Kidney (tissue), 14 donors: ENCODE measurements around the gene BBS5. TPM values are rescaled to one million over a fixed set of nuclear protein-coding genes. Genes with fewer than 3 reads are reported as not detected.

Source experiments
- DNase-seq, 5 donors: peaks; one replicate each; pipeline ENCODE4 v3.0.0-alpha.2; 2013 to 2020
- FAIRE-seq: peaks from 2 replicates; lab custom pipeline; 2012; peaks lifted over from hg19 to GRCh38; lab: Jason Lieb, UNC
- H3K27ac ChIP-seq, 2 donors: one replicate each; pipeline ENCODE4 v1.7.0; 2013; ENCODE audit warnings: low read depth in 2 of 2, low read length in 2 of 2, inconsistent platforms in 1 of 2
- H3K27me3 ChIP-seq: one replicate; pipeline ENCODE4 v1.7.1; 2013; ENCODE audit warnings: low read length, inconsistent platforms; ENCODE audit not compliant: control insufficient read depth, insufficient read depth
- H3K36me3 ChIP-seq, 3 donors: one replicate each; pipeline versions ENCODE4 v1.7.0 to v1.7.1; 2013; ENCODE audit warnings: low read length in 3 of 3, control low read depth in 1 of 3, inconsistent platforms in 1 of 3; ENCODE audit not compliant: insufficient read depth in 3 of 3, control insufficient read depth in 2 of 3
- H3K4me1 ChIP-seq, 3 donors: one replicate each; pipeline versions ENCODE4 v1.7.0 to v1.7.1; 2013; ENCODE audit warnings: low read length in 3 of 3, inconsistent platforms in 1 of 3, low read depth in 1 of 3; ENCODE audit not compliant: control insufficient read depth in 2 of 3, insufficient read depth in 2 of 3
- H3K4me3 ChIP-seq, 3 donors: one replicate each; pipeline versions ENCODE4 v1.7.0 to v1.8.1; 2013; ENCODE audit warnings: low read length in 3 of 3, control low read depth in 1 of 3, inconsistent platforms in 1 of 3
- H3K9ac ChIP-seq, 3 donors: one replicate each; pipeline versions ENCODE4 v1.7.0 to v1.7.1; 2013; ENCODE audit warnings: low read length in 3 of 3, control low read depth in 1 of 3, inconsistent platforms in 1 of 3
- H3K9me3 ChIP-seq, 3 donors: one replicate each; pipeline versions ENCODE4 v1.7.0 to v1.7.1; 2013; ENCODE audit warnings: low read length in 3 of 3, control low read depth in 1 of 3, inconsistent platforms in 1 of 3; ENCODE audit not compliant: control insufficient read depth in 2 of 3, insufficient read depth in 1 of 3
- intact Hi-C: fragments of 100-400 bp; cut with DNase I; formaldehyde crosslinking; loops from one replicate; pipeline ENCODE4 v1.11.1; 2022
- polyA plus RNA-seq: library from polyadenylated mRNA; stranded (reverse); fragments of 350-450 nt; fragmentation: Illumina TruSeq; extraction: RNeasy Lipid Tissue Mini Kit (QIAGEN cat#74804); gene quantifications from one replicate; pipeline ENCODE4 v1.2.3, GENCODE V29; 2014; ENCODE audit warnings: low read depth, low replicate concordance; ENCODE audit not compliant: insufficient read depth
- total RNA-seq: library from RNA; stranded (reverse); fragmentation: NEBNext Ultra II Directional; extraction: Animal tissue kit (Norgen Biotek cat#: 25700); gene quantifications from one replicate; pipeline ENCODE4 v1.2.1, GENCODE V29; 2021
- TF ChIP-seq, protein P1 (sequence below): IDR thresholded peaks from 3 replicates; pipeline ENCODE4 v1.5.1; 2012; ENCODE audit warnings: mild to moderate bottlenecking, moderate library complexity, borderline replicate concordance; ENCODE audit not compliant: insufficient read depth; ENCODE audit errors: extremely low read depth
- donor health status: control.
- donor health status: control.
- donor health status: control.
- donor health status: control.
- donor health status: control.
- donor health status: DM: yes; HTN: yes; CAD: no.
- donor health status: Normal renal cell carcinoma (clear cell type).

Gene BBS5
- total and polyA plus RNA-seq, 2 donors from 2014 or later = 9.1 to 13.5 TPM

DNA sequence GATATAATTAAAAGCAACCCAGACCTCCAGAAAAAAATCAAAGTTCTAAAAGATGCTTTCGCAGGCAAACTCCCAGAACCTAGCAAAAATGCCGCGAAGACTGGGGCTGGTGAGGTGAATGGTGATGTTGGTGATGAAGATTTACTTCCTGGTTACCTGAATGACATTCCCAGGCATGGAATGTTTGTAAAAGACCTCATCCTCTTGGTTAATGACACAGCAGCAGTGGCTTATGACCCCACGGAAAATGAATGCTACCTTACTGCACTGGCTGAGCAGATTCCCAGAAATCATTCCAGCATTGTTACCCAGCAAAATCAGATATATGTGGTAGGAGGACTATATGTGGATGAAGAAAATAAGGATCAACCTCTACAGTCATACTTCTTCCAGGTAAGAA is 31.2 kb downstream of the BBS5 start:
- Histone ChIP-seq H3K9me3 (no peaks in the 10 kb centered on the region), H3K4me1 (no peaks in the 10 kb centered on the region), H3K27me3 (no peaks in the 10 kb centered on the region), H3K9ac (no peak overlapping the region), H3K27ac (no peak overlapping the region), H3K36me3 (no peaks in the 10 kb centered on the region), H3K4me3 (no peak overlapping the region)
- intact Hi-C loops = no loop called here
- TF ChIP-seq, protein P1, sequence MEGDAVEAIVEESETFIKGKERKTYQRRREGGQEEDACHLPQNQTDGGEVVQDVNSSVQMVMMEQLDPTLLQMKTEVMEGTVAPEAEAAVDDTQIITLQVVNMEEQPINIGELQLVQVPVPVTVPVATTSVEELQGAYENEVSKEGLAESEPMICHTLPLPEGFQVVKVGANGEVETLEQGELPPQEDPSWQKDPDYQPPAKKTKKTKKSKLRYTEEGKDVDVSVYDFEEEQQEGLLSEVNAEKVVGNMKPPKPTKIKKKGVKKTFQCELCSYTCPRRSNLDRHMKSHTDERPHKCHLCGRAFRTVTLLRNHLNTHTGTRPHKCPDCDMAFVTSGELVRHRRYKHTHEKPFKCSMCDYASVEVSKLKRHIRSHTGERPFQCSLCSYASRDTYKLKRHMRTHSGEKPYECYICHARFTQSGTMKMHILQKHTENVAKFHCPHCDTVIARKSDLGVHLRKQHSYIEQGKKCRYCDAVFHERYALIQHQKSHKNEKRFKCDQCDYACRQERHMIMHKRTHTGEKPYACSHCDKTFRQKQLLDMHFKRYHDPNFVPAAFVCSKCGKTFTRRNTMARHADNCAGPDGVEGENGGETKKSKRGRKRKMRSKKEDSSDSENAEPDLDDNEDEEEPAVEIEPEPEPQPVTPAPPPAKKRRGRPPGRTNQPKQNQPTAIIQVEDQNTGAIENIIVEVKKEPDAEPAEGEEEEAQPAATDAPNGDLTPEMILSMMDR = no peak
- no peak for DNase-seq
- FAIRE-seq = no peak

DNA sequence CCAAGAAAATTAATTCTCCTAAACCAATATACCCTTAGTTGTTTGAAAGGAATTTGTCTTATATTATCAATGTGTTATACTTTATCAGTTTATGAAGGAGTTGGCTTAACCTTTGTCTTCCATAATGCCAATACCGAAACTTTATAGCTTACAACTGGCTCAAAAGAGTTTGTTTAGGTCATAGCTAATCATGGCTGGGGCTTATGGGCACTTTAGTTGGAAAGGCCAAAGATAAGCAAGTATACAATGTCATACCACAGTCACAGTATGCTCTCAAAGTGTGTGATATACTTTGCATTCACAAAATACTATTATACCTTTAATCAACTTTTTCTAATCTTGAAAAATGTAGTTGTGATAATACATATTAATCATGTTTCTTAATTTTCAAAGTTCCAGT is 32.5 kb downstream of the BBS5 start:
- no peak overlapping the region for H3K4me3 ChIP-seq
- no peaks in the 10 kb centered on the region for H3K27me3 ChIP-seq
- no peaks in the 10 kb centered on the region for H3K4me1 ChIP-seq
- no peak overlapping the region for H3K27ac ChIP-seq
- no peak overlapping the region for H3K9ac ChIP-seq
- FAIRE-seq (no peak), DNase-seq (no peak)
- intact Hi-C loops = no loop called here
- TF ChIP-seq, protein P1 = no peak
- H3K36me3 ChIP-seq = no peaks in the 10 kb centered on the region
- no peaks in the 10 kb centered on the region for H3K9me3 ChIP-seq

DNA sequence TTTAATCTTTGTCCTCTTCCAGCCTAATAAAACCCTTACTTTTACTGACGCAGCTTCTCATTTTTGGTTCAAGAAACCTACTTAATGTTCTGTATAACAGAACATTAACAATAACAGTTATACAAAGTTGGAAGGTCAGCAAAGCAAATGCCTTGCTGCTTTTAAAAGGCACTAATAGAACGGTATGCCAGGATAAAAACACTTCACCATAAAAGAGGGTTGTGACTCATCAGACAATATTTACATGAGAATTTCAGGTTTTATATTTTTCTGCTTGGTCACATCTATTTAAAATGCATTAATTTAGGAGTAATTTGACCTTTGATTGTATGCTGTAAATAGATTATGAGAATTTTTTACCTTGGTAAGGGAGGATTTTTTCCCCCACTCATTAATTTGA is 33.2 kb downstream of the BBS5 start:
- no peaks in the 10 kb centered on the region for H3K4me1 ChIP-seq
- H3K9me3 ChIP-seq = no peaks in the 10 kb centered on the region
- intact Hi-C loops = no loop called here
- TF ChIP-seq, protein P1 = no peak
- H3K27ac ChIP-seq = no peak overlapping the region
- no peak overlapping the region for H3K9ac ChIP-seq
- no peak for FAIRE-seq
- H3K27me3 ChIP-seq = no peaks in the 10 kb centered on the region
- H3K4me3 ChIP-seq = no peak overlapping the region
- H3K36me3 ChIP-seq = no peaks in the 10 kb centered on the region
- DNase-seq = no peak

DNA sequence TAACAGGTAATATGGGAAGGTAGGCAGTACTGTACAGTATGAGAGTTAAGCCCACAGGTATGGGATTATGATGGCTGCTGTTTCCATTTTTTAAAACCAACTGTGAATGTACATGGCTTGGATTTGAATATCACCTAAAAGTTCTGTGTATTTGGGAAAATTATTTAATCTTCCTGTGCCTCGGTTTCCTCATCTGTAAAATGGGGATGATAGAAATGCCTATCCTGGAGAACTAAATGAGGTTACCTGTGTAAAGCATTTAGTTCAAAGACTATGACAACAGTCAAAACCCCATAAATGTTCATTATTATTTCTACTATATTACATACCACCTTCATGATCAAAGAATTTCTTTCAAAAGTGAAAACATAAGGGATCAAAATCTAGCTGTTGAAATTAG is 33.8 kb downstream of the BBS5 start:
- TF ChIP-seq, protein P1 = no peak
- Histone ChIP-seq H3K27me3 (no peaks in the 10 kb centered on the region), H3K4me1 (no peaks in the 10 kb centered on the region), H3K36me3 (no peaks in the 10 kb centered on the region), H3K9ac (no peak overlapping the region), H3K9me3 (no peaks in the 10 kb centered on the region), H3K4me3 (no peak overlapping the region), H3K27ac (no peak overlapping the region)
- intact Hi-C loops = no loop called here
- DNase-seq (no peak), FAIRE-seq (no peak)
